HCT116 (cell line): Measurements from ENCODE around the gene TH. TPM values are rescaled to one million over a fixed set of nuclear protein-coding genes. Genes with fewer than 3 reads are reported as not detected.

ENCODE experiments used
- ATAC-seq: fragments of 200-7000 bp; cut with Tn5 transposase; 2 replicates; pipeline ENCODE4 v1.9.1; 2020; ENCODE audit warnings: mild to moderate bottlenecking, moderate library complexity
- BruUV-seq: library from RNA; stranded (reverse); fragments of 400-500 nt; replicated peaks from 2 replicates; lab custom pipeline; 2021; lab: Mats Ljungman, UMichigan
- CTCF ChIA-PET: fragments of 300-600 bp; sonication (Branson Sonifier 250); formaldehyde crosslinking; loops from one replicate; lab custom pipeline; 2021; ENCODE audit warnings: antibody characterized with exemption; lab: Charles Lee
- POLR2A ChIA-PET: fragments of 300-600, 350-600 bp; sonication (Branson Sonifier 250); formaldehyde crosslinking; loops from one replicate; lab custom pipeline; 2021; ENCODE audit warnings: antibody characterized with exemption; lab: Charles Lee
- RAD21 ChIA-PET, 2 experiments: fragments of 300-600 bp; sonication (Branson Sonifier 250); formaldehyde crosslinking; loops; one replicate each; lab custom pipeline; 2023; ENCODE audit warnings: low total read pairs in 2 of 2; ENCODE audit not compliant: uncharacterized antibody in 2 of 2, unreplicated experiment in 2 of 2, low non-redundant PET in 1 of 2; lab: Charles Lee
- DNase-seq: peaks from one replicate; pipeline ENCODE4 v3.0.0-alpha.2; 2010; ENCODE audit warnings: low read depth, low spot score
- H2AFZ ChIP-seq: fragments of 200-600 bp; shearing (Covaris generic), sonication (generic); 2 replicates; pipeline ENCODE4 v1.6.1; 2017; ENCODE audit warnings: low read depth, mixed run types, mixed read lengths, antibody characterized with exemption, low read length; ENCODE audit not compliant: poor library complexity, severe bottlenecking
- H3K27ac ChIP-seq: 2 replicates; pipeline ENCODE4 v1.5.1; 2012; ENCODE audit warnings: low read depth, low read length
- H3K27me3 ChIP-seq: fragments of 200-600 bp; sonication (generic); 2 replicates; pipeline ENCODE4 v1.6.1; 2016; ENCODE audit warnings: mixed run types, low read length, mixed read lengths; ENCODE audit not compliant: insufficient read depth
- H3K36me3 ChIP-seq, 2 experiments: fragments of 200-500 bp in 1 of 2; fragments of 200-600 bp in 1 of 2; sonication (Bioruptor generic) in 1 of 2; sonication (generic) in 1 of 2; 2 replicates each; pipeline versions ENCODE4 v1.5.1 to v1.6.1; 2014 to 2016; ENCODE audit warnings: low read length in 2 of 2, inconsistent platforms in 1 of 2, mixed read lengths in 1 of 2, mixed run types in 1 of 2; ENCODE audit not compliant: insufficient read depth in 2 of 2, control insufficient read depth in 1 of 2
- H3K4me1 ChIP-seq, 2 experiments: fragments of 200-600 bp in 1 of 2; sonication (generic) in 1 of 2; 2 replicates each; pipeline versions ENCODE4 v1.5.1 to v1.6.1; 2012 to 2017; ENCODE audit warnings: low read length in 2 of 2, inconsistent platforms in 1 of 2, mild to moderate bottlenecking in 1 of 2, mixed read lengths in 1 of 2, mixed run types in 1 of 2, moderate library complexity in 1 of 2; ENCODE audit not compliant: insufficient read depth in 2 of 2, control insufficient read depth in 1 of 2
- H3K4me2 ChIP-seq: fragments of 200-600 bp; sonication (generic); 2 replicates; pipeline ENCODE4 v1.6.1; 2017; ENCODE audit warnings: mixed run types, low read length, mixed read lengths
- H3K4me3 ChIP-seq, 2 experiments: fragments of 200-600 bp in 1 of 2; sonication (generic) in 1 of 2; replicated peaks in 1 of 2; 2 replicates each; pipeline ENCODE4 v1.5.1; 2011 to 2016; ENCODE audit warnings: low read length in 2 of 2, control low read depth in 1 of 2, low read depth in 1 of 2, mild to moderate bottlenecking in 1 of 2, mixed read lengths in 1 of 2, mixed run types in 1 of 2
- H3K79me2 ChIP-seq: fragments of 200-600 bp; sonication (generic); 2 replicates; pipeline ENCODE4 v1.6.1; 2017; ENCODE audit warnings: mild to moderate bottlenecking, mixed run types, low read length, moderate library complexity, mixed read lengths; ENCODE audit not compliant: insufficient read depth
- H3K9ac ChIP-seq: fragments of 200-600 bp; sonication (generic); 2 replicates; pipeline ENCODE4 v1.6.1; 2016; ENCODE audit warnings: low read length, mixed read lengths
- H3K9me2 ChIP-seq: fragments of 200-600 bp; sonication (generic), shearing (Covaris generic); 2 replicates; pipeline ENCODE4 v1.6.1; 2017; ENCODE audit warnings: mixed run types, mild to moderate bottlenecking, moderate library complexity; ENCODE audit not compliant: insufficient read depth
- H3K9me3 ChIP-seq, 2 experiments: fragments of 200-500 bp in 1 of 2; fragments of 200-600 bp in 1 of 2; sonication (Bioruptor generic) in 1 of 2; sonication (generic) in 1 of 2; 2 replicates each; pipeline ENCODE4 v1.6.1; 2014 to 2017; ENCODE audit warnings: low read length in 2 of 2, mixed read lengths in 2 of 2, inconsistent platforms in 1 of 2, low read depth in 1 of 2, mild to moderate bottlenecking in 1 of 2, mixed run types in 1 of 2, moderate library complexity in 1 of 2; ENCODE audit not compliant: control insufficient read depth in 1 of 2, insufficient read depth in 1 of 2
- H4K20me1 ChIP-seq: fragments of 200-600 bp; sonication (generic), shearing (Covaris generic); 2 replicates; pipeline ENCODE4 v1.6.1; 2017; ENCODE audit warnings: mixed run types, mild to moderate bottlenecking, moderate library complexity; ENCODE audit not compliant: insufficient read depth
- CBX3 ChIP-seq: IDR thresholded peaks from 2 replicates; pipeline ENCODE4 v1.6.1; 2012; ENCODE audit warnings: low read depth
- EGR1 ChIP-seq: IDR thresholded peaks from 2 replicates; pipeline ENCODE4 v1.6.1; 2012; ENCODE audit warnings: low read depth
- ELF1 ChIP-seq: IDR thresholded peaks from 2 replicates; pipeline ENCODE4 v1.6.1; 2012; ENCODE audit warnings: low read depth, borderline replicate concordance
- EZH2 ChIP-seq: fragments of 200-600 bp; sonication (generic); IDR thresholded peaks from 2 replicates; pipeline ENCODE4 v1.6.1; 2017; ENCODE audit warnings: antibody characterized with exemption, mixed run types
- EZH2phosphoT487 ChIP-seq: fragments of 200-600 bp; IDR thresholded peaks from 2 replicates; pipeline ENCODE4 v1.6.1; 2018; ENCODE audit warnings: antibody characterized with exemption, borderline replicate concordance
- FOSL1 ChIP-seq: IDR thresholded peaks from 2 replicates; pipeline ENCODE4 v1.6.1; 2012; ENCODE audit warnings: low read depth
- JUND ChIP-seq: IDR thresholded peaks from 2 replicates; pipeline ENCODE4 v1.6.1; 2012
- POLR2A ChIP-seq: IDR thresholded peaks from 2 replicates; pipeline ENCODE4 v1.7.0; 2011; ENCODE audit warnings: borderline replicate concordance; ENCODE audit not compliant: insufficient read depth, insufficient read length; ENCODE audit errors: extremely low read depth
- POLR2AphosphoS5 ChIP-seq: IDR thresholded peaks from 2 replicates; pipeline ENCODE4 v1.6.1; 2011; ENCODE audit warnings: mild to moderate bottlenecking, low read depth, low read length, moderate library complexity
- SIN3A ChIP-seq: IDR thresholded peaks from 2 replicates; pipeline ENCODE4 v1.6.1; 2012; ENCODE audit warnings: low read depth
- SP1 ChIP-seq: IDR thresholded peaks from 2 replicates; pipeline ENCODE4 v1.6.1; 2012; ENCODE audit warnings: low read depth
- SRF ChIP-seq: IDR thresholded peaks from 2 replicates; pipeline ENCODE4 v1.6.1; 2012; ENCODE audit warnings: low read depth
- TCF7L2 ChIP-seq: IDR thresholded peaks from 2 replicates; pipeline ENCODE4 v1.7.0; 2011; ENCODE audit warnings: borderline replicate concordance, inconsistent platforms; ENCODE audit not compliant: insufficient read depth, insufficient read length; ENCODE audit errors: extremely low read depth
- YY1 ChIP-seq: IDR thresholded peaks from 2 replicates; pipeline ENCODE4 v1.6.1; 2011; ENCODE audit warnings: low read length, low read depth, moderate library complexity, mild to moderate bottlenecking; ENCODE audit not compliant: insufficient replicate concordance; ENCODE audit errors: extremely low read depth
- intact Hi-C: fragments of 100-400 bp; cut with micrococcal nuclease; formaldehyde crosslinking; loops from 2 replicates; pipeline ENCODE4 v1.10.0; 2022
- total RNA-seq: library from RNA; stranded (reverse); gene quantifications from one replicate; pipeline ENCODE4 v1.2.1, GENCODE V29; 2021; ENCODE audit not compliant: unreplicated experiment
- TF ChIP-seq, protein P1 (sequence below): IDR thresholded peaks from 2 replicates; pipeline ENCODE4 v1.6.1; 2011; ENCODE audit warnings: mild to moderate bottlenecking, low read length, moderate library complexity; ENCODE audit not compliant: insufficient replicate concordance; ENCODE audit errors: extremely low read depth
- TF ChIP-seq, protein P2 (sequence below), 3 experiments: fragments of 200-600 bp in 1 of 3; sonication (generic) in 1 of 3; IDR thresholded peaks in 2 of 3; conservative IDR thresholded peaks in 1 of 3; 2 replicates each; pipeline ENCODE4 v1.5.1; 2012 to 2017; ENCODE audit warnings: low read depth in 2 of 3, low read length in 2 of 3, antibody characterized with exemption in 1 of 3, borderline replicate concordance in 1 of 3, control low read depth in 1 of 3, mild to moderate bottlenecking in 1 of 3, mixed read lengths in 1 of 3, mixed run types in 1 of 3, moderate library complexity in 1 of 3; ENCODE audit not compliant: insufficient read depth in 1 of 3
- TF ChIP-seq, protein P3 (sequence below): IDR thresholded peaks from 2 replicates; pipeline ENCODE4 v1.6.1; 2012
- TF ChIP-seq, protein P4 (sequence below): IDR thresholded peaks from 2 replicates; pipeline ENCODE4 v1.6.1; 2012; ENCODE audit warnings: low read depth
- TF ChIP-seq, protein P5 (sequence below): IDR thresholded peaks from 2 replicates; pipeline ENCODE4 v1.6.1; 2012

TH gene
- total RNA-seq, 1 experiment from 2014 or later = not detected

DNA sequence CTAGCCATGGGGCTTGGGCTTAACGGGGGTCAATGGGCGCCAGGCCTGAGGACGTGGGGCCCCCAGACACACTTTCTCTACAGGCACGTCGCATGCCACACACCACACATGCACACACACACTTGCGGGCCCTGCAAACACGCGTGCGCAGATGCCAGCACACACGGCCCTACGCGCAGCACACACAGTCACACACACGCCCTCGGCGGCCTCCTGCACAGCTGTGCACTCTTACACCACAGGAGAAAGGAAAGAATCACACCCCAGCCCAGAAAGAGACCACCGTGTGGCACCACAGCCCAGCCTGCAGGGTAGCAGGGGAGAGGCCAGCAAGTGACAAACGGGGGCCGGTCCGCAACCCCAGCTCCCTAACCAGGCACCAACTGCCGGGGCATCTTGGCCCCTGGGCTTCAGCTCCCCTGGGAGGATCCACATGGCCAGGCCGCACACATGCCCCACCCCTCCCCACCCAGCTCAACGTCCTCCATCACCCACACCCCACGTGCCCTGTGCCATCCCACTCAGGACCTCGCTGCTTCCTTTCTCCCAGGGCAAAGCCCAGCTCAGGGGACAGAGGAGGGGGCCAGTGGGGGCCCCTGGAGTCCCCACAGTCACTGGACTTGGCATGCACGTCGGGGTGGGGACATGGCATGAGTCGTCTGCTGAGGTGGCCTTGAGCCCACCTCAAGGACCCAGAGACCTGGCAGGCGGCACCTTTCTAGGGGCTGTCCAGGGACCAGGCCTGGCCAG, 26.3 kb upstream of the TH start:
- Histone ChIP-seq H3K36me3 (no peaks in the 10 kb centered on the region), H3K9ac (no peak overlapping the region), H3K9me2 (no peaks in the 10 kb centered on the region), H3K79me2 (no peaks in the 10 kb centered on the region), H3K9me3 (no peaks in the 10 kb centered on the region), H3K4me1 (peaks cover 11 to 28% of the 10 kb centered on the region in 2 experiments), H3K4me2 (no peak overlapping the region), H3K4me3 (no peak overlapping the region), H3K27ac (no peak overlapping the region; the same call in 1 of the 2 replicates), H4K20me1 (no peaks in the 10 kb centered on the region), H3K27me3 (no peaks in the 10 kb centered on the region), H2AFZ (no peak overlapping the region)
- TF ChIP-seq FOSL1 = no peak
- no peak for TF ChIP-seq POLR2AphosphoS5
- TF ChIP-seq, protein P1, sequence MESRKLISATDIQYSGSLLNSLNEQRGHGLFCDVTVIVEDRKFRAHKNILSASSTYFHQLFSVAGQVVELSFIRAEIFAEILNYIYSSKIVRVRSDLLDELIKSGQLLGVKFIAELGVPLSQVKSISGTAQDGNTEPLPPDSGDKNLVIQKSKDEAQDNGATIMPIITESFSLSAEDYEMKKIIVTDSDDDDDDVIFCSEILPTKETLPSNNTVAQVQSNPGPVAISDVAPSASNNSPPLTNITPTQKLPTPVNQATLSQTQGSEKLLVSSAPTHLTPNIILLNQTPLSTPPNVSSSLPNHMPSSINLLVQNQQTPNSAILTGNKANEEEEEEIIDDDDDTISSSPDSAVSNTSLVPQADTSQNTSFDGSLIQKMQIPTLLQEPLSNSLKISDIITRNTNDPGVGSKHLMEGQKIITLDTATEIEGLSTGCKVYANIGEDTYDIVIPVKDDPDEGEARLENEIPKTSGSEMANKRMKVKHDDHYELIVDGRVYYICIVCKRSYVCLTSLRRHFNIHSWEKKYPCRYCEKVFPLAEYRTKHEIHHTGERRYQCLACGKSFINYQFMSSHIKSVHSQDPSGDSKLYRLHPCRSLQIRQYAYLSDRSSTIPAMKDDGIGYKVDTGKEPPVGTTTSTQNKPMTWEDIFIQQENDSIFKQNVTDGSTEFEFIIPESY = no peak
- no peak for TF ChIP-seq ELF1
- TF ChIP-seq, protein P2, sequence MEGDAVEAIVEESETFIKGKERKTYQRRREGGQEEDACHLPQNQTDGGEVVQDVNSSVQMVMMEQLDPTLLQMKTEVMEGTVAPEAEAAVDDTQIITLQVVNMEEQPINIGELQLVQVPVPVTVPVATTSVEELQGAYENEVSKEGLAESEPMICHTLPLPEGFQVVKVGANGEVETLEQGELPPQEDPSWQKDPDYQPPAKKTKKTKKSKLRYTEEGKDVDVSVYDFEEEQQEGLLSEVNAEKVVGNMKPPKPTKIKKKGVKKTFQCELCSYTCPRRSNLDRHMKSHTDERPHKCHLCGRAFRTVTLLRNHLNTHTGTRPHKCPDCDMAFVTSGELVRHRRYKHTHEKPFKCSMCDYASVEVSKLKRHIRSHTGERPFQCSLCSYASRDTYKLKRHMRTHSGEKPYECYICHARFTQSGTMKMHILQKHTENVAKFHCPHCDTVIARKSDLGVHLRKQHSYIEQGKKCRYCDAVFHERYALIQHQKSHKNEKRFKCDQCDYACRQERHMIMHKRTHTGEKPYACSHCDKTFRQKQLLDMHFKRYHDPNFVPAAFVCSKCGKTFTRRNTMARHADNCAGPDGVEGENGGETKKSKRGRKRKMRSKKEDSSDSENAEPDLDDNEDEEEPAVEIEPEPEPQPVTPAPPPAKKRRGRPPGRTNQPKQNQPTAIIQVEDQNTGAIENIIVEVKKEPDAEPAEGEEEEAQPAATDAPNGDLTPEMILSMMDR (IDR thresholded peaks at IDR 0.05 in 2 of 3, conservative IDR thresholded peaks at IDR 0.05 in 1 of 3; ENCODE audit: borderline replicate concordance in 1 of 3, insufficient read depth in 1 of 3, low read depth in 2 of 3, low read length in 2 of 3) = no peak
- TF ChIP-seq TCF7L2 = no peak
- no peak for TF ChIP-seq EZH2
- no peak for TF ChIP-seq YY1
- no peak for TF ChIP-seq CBX3
- TF ChIP-seq, protein P3, sequence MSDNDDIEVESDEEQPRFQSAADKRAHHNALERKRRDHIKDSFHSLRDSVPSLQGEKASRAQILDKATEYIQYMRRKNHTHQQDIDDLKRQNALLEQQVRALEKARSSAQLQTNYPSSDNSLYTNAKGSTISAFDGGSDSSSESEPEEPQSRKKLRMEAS = no peak
- TF ChIP-seq EGR1 = no peak
- no peak for TF ChIP-seq EZH2phosphoT487
- TF ChIP-seq, protein P4, sequence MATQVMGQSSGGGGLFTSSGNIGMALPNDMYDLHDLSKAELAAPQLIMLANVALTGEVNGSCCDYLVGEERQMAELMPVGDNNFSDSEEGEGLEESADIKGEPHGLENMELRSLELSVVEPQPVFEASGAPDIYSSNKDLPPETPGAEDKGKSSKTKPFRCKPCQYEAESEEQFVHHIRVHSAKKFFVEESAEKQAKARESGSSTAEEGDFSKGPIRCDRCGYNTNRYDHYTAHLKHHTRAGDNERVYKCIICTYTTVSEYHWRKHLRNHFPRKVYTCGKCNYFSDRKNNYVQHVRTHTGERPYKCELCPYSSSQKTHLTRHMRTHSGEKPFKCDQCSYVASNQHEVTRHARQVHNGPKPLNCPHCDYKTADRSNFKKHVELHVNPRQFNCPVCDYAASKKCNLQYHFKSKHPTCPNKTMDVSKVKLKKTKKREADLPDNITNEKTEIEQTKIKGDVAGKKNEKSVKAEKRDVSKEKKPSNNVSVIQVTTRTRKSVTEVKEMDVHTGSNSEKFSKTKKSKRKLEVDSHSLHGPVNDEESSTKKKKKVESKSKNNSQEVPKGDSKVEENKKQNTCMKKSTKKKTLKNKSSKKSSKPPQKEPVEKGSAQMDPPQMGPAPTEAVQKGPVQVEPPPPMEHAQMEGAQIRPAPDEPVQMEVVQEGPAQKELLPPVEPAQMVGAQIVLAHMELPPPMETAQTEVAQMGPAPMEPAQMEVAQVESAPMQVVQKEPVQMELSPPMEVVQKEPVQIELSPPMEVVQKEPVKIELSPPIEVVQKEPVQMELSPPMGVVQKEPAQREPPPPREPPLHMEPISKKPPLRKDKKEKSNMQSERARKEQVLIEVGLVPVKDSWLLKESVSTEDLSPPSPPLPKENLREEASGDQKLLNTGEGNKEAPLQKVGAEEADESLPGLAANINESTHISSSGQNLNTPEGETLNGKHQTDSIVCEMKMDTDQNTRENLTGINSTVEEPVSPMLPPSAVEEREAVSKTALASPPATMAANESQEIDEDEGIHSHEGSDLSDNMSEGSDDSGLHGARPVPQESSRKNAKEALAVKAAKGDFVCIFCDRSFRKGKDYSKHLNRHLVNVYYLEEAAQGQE = no peak
- TF ChIP-seq POLR2A = no peak
- no peak for TF ChIP-seq SIN3A
- no peak for TF ChIP-seq SRF
- TF ChIP-seq SP1 = no peak
- TF ChIP-seq, protein P5, sequence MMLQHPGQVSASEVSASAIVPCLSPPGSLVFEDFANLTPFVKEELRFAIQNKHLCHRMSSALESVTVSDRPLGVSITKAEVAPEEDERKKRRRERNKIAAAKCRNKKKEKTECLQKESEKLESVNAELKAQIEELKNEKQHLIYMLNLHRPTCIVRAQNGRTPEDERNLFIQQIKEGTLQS = no peak
- no peak for TF ChIP-seq JUND
- ChIA-PET CTCF (interaction anchor here (1.0 to 3.7 kb wide), 3 partner anchors 100 to 222 kb away, joined by 4 to 24 read pairs (median 9); no protein-coding TSS in a partner anchor), RAD21 (interaction anchor here (1.1 to 1.5 kb wide), 3 partner anchors 101 to 222 kb away, joined by 3 to 5 read pairs (median 4); no protein-coding TSS in a partner anchor), POLR2A (no interaction called here)
- DNase-seq (no peak), ATAC-seq (no peak)
- intact Hi-C loops = loop anchor here (1.0 to 10.0 kb wide), 4 partner anchors 101 to 337 kb away; partner anchors contain the start of gene TSSC4
- BruUV-seq = no TSS peak
